Measurements from ENCODE around the gene FSIP1. TPM values are rescaled to one million over a fixed set of nuclear protein-coding genes. Genes with fewer than 3 reads are reported as not detected.

The FSIP1 gene
- total RNA-seq, 2 experiments from 2014 or later = 0.22 to 0.34 TPM

DNA sequence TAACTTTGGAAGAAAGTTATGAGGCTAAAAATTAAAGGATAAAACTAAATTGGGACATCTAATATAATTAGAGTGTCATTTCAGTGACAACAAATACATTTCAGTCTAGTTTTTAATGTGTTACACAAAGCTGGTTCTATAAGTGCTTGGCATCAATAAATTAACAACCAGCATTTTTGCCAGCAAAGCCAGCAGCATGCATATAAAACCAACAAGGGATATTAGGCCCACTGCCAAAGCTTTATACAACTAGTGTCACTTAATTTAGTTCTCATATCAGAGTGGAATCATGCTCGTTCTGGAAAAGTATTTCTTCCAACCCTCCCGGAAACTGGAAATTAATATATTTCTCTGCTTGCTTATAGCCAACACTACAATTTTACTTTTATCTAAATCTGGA lies 113.0 kb downstream of the FSIP1 start:
- H3K4me3 ChIP-seq (ENCODE audit: low read length) = no peak overlapping the region
- no peaks in the 10 kb centered on the region for H3K9me3 Mint-ChIP-seq
- ATAC-seq (ENCODE audit: poor library complexity) (no peak), DNase-seq (no peak)
- ChIA-PET POLR2A (no interaction called here), CTCF (no interaction called here)
- peaks cover 9% of the 10 kb centered on the region for H3K4me1 ChIP-seq (ENCODE audit: insufficient read depth, low read length)
- peaks cover 5% of the 10 kb centered on the region for H3K4me1 Mint-ChIP-seq (ENCODE audit: low read depth)
- no peaks in the 10 kb centered on the region for H3K36me3 Mint-ChIP-seq (ENCODE audit: low read depth)
- no peaks in the 10 kb centered on the region for H3K36me3 ChIP-seq (ENCODE audit: insufficient read depth, low read length)
- no peaks in the 10 kb centered on the region for H3K27me3 ChIP-seq (ENCODE audit: control insufficient read depth in 1 of 2, insufficient read depth in 2 of 2, low read length in 2 of 2)
- no peak overlapping the region for H3K27ac Mint-ChIP-seq
- H3K27me3 Mint-ChIP-seq = peaks cover 3% of the 10 kb centered on the region
- intact Hi-C loops (cut with DNase I, micrococcal nuclease) = no loop called here
- no peak overlapping the region for H3K4me3 Mint-ChIP-seq
- TF ChIP-seq, protein P1, sequence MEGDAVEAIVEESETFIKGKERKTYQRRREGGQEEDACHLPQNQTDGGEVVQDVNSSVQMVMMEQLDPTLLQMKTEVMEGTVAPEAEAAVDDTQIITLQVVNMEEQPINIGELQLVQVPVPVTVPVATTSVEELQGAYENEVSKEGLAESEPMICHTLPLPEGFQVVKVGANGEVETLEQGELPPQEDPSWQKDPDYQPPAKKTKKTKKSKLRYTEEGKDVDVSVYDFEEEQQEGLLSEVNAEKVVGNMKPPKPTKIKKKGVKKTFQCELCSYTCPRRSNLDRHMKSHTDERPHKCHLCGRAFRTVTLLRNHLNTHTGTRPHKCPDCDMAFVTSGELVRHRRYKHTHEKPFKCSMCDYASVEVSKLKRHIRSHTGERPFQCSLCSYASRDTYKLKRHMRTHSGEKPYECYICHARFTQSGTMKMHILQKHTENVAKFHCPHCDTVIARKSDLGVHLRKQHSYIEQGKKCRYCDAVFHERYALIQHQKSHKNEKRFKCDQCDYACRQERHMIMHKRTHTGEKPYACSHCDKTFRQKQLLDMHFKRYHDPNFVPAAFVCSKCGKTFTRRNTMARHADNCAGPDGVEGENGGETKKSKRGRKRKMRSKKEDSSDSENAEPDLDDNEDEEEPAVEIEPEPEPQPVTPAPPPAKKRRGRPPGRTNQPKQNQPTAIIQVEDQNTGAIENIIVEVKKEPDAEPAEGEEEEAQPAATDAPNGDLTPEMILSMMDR (IDR thresholded peaks at IDR 0.05) = no peak
- no peaks in the 10 kb centered on the region for H3K9me3 ChIP-seq (ENCODE audit: control insufficient read depth in 1 of 2, insufficient read depth in 1 of 2, low read length in 2 of 2)
- H3K27ac ChIP-seq (ENCODE audit: low read depth in 1 of 2, low read length in 2 of 2) = no peak overlapping the region

DNA sequence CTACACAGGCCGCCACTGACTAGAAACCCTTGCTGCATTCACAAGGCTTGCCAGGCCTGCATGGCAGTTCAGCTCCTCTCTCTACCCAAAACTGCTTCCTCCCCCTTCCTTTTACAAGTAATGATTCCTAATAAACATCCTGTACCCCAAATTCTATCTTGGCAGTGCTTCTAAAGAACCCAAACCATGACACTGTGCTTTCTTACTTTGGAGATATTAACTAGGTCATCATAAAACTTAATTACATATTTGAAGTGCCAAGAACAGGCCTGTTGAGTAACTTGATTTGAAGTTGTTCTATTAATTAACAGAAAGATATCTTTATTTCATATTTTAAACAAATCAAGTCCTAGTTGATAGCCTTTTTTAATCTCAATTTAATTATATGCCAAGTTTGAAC lies 113.4 kb downstream of the FSIP1 start:
- Histone ChIP-seq H3K4me3 (ENCODE audit: low read length) (no peak overlapping the region), H3K9me3 (ENCODE audit: control insufficient read depth in 1 of 2, insufficient read depth in 1 of 2, low read length in 2 of 2) (no peaks in the 10 kb centered on the region), H3K4me1 (ENCODE audit: insufficient read depth, low read length) (peaks cover 9% of the 10 kb centered on the region), H3K27ac (ENCODE audit: low read depth in 1 of 2, low read length in 2 of 2) (no peak overlapping the region), H3K36me3 (ENCODE audit: insufficient read depth, low read length) (no peaks in the 10 kb centered on the region), H3K27me3 (ENCODE audit: control insufficient read depth in 1 of 2, insufficient read depth in 2 of 2, low read length in 2 of 2) (no peaks in the 10 kb centered on the region)
- Mint-ChIP-seq H3K27ac (no peak overlapping the region), H3K4me3 (no peak overlapping the region), H3K4me1 (ENCODE audit: low read depth) (peaks cover 5% of the 10 kb centered on the region), H3K27me3 (peaks cover 8% of the 10 kb centered on the region), H3K36me3 (ENCODE audit: low read depth) (no peaks in the 10 kb centered on the region), H3K9me3 (no peaks in the 10 kb centered on the region)
- DNase-seq (no peak), ATAC-seq (ENCODE audit: poor library complexity) (no peak)
- TF ChIP-seq, protein P1 (IDR thresholded peaks at IDR 0.05) = no peak
- CTCF ChIA-PET = no interaction called here
- intact Hi-C loops (cut with DNase I, micrococcal nuclease) = no loop called here
- POLR2A ChIA-PET = interaction anchor here (1.0 kb wide), 1 partner anchor 45 kb away, joined by 3 read pairs; no protein-coding TSS in a partner anchor

DNA sequence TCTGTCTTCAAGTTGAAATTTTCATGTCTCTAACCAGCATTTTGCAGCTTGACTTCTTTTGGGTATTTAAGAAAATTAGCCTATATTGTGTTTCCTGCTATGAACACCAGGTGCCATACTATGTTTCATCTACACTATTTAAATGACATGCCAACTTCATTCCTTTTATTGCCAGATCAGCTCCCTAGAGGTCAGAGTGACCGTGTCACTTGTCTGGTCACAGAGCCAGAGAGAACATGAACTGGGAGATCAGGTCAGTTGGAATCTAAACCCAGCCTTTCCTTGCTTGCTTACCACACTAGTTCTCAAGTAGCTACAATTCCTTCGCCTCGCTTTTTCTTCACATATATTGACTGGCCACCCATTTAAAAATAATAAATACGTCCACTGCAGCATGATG lies 114.2 kb downstream of the FSIP1 start:
- Mint-ChIP-seq H3K4me1 (ENCODE audit: low read depth) (peaks cover 5% of the 10 kb centered on the region), H3K36me3 (ENCODE audit: low read depth) (no peaks in the 10 kb centered on the region), H3K27me3 (peaks cover 8% of the 10 kb centered on the region), H3K4me3 (no peak overlapping the region), H3K27ac (no peak overlapping the region), H3K9me3 (no peaks in the 10 kb centered on the region)
- DNase-seq (no peak), ATAC-seq (ENCODE audit: poor library complexity) (no peak)
- TF ChIP-seq, protein P1 (IDR thresholded peaks at IDR 0.05) = no peak
- H3K4me3 ChIP-seq (ENCODE audit: low read length) = no peak overlapping the region
- intact Hi-C loops (cut with DNase I, micrococcal nuclease) = no loop called here
- no peaks in the 10 kb centered on the region for H3K27me3 ChIP-seq (ENCODE audit: control insufficient read depth in 1 of 2, insufficient read depth in 2 of 2, low read length in 2 of 2)
- ChIA-PET CTCF (no interaction called here), POLR2A (interaction anchor here (1.0 kb wide), 1 partner anchor 44 kb away, joined by 3 read pairs; no protein-coding TSS in a partner anchor)
- peaks cover 9% of the 10 kb centered on the region for H3K4me1 ChIP-seq (ENCODE audit: insufficient read depth, low read length)
- H3K27ac ChIP-seq (ENCODE audit: low read depth in 1 of 2, low read length in 2 of 2) = no peak overlapping the region
- H3K9me3 ChIP-seq (ENCODE audit: control insufficient read depth in 1 of 2, insufficient read depth in 1 of 2, low read length in 2 of 2) = no peaks in the 10 kb centered on the region
- H3K36me3 ChIP-seq (ENCODE audit: insufficient read depth, low read length) = no peaks in the 10 kb centered on the region

All from CD4-positive, alpha-beta T cell (primary cell).